IPS-NIHi7 (cell line): ENCODE results near the gene CRB1.
"Not testable (repeated sequence)": the region's sequence is repeated elsewhere in the genome, so short reads cannot be mapped to it uniquely, and the experiment has no call there.

Source experiments
- DNase-seq: peaks from one replicate; pipeline ENCODE4 v3.0.0; 2012; ENCODE audit warnings: mixed read lengths; ENCODE audit errors: extremely low spot score

CRB1 gene

GRCh38 chr1:197463142-197463541 lies 195.1 kb downstream of the CRB1 start:
- DNase-seq, result no peak

GRCh38 chr1:197464044-197464443 lies 196.0 kb downstream of the CRB1 start:
- no peak for DNase-seq

GRCh38 chr1:197465528-197466327 lies 197.7 kb downstream of the CRB1 start:
- no peak for DNase-seq

- DNase-seq, result no peak
Measured at GRCh38 chr1:197466813-197467212, 198.8 kb downstream of the CRB1 start.

GRCh38 chr1:197467881-197468280 lies 199.8 kb downstream of the CRB1 start:
- DNase-seq, result no peak

GRCh38 chr1:197468543-197469175 lies 200.6 kb downstream of the CRB1 start:
- no peak for DNase-seq

- no peak for DNase-seq
Measured at GRCh38 chr1:197469620-197470210, 201.7 kb downstream of the CRB1 start.

GRCh38 chr1:197470330-197470729 lies 202.3 kb downstream of the CRB1 start:
- DNase-seq, result no peak

GRCh38 chr1:197471248-197471985 lies 203.4 kb downstream of the CRB1 start:
- DNase-seq, result peak; percentile 60

GRCh38 chr1:197472141-197472540 lies 204.1 kb downstream of the CRB1 start:
- DNase-seq, result no peak

- DNase-seq, result no peak
Measured at GRCh38 chr1:197480446-197480845, 212.4 kb downstream of the CRB1 start.

GRCh38 chr1:197481101-197481500 lies 213.0 kb downstream of the CRB1 start:
- no peak for DNase-seq

GRCh38 chr1:197485790-197486189 lies 217.7 kb downstream of the CRB1 start:
- no peak for DNase-seq

GRCh38 chr1:197486946-197487345 lies 218.9 kb downstream of the CRB1 start:
- DNase-seq, result no peak

GRCh38 chr1:197491505-197491904 lies 223.5 kb downstream of the CRB1 start:
- not testable (repeated sequence) for DNase-seq

- DNase-seq, result no peak
Measured at GRCh38 chr1:197496722-197497121, 228.7 kb downstream of the CRB1 start.

GRCh38 chr1:197510691-197511378 lies 242.8 kb downstream of the CRB1 start:
- DNase-seq, result no peak

- no peak for DNase-seq
Measured at GRCh38 chr1:197515421-197515820, 247.4 kb downstream of the CRB1 start.

- DNase-seq, result peak; percentile 20
Measured at GRCh38 chr1:197519741-197520334, 251.8 kb downstream of the CRB1 start.

GRCh38 chr1:197521118-197521739 lies 253.2 kb downstream of the CRB1 start:
- DNase-seq, result peak; percentile 25
